Smooth muscle cell (in vitro differentiated cells): ENCODE results near the gene NT5C1A. TPM values are rescaled to one million over a fixed set of nuclear protein-coding genes. Genes with fewer than 3 reads are reported as not detected.

Source experiments
- DNase-seq: peaks from one replicate; lab custom pipeline; 2025; ENCODE audit not compliant: unreplicated experiment; lab: John Stamatoyannopoulos, UW
- H2AFZ ChIP-seq: fragments of 200-600 bp; sonication (generic); 2 replicates; pipeline ENCODE4 v1.6.0; 2016; ENCODE audit warnings: antibody characterized with exemption, low read depth, mild to moderate bottlenecking
- H3F3A ChIP-seq: fragments of 200-600 bp; sonication (generic); 2 replicates; pipeline ENCODE4 v1.6.0; 2017; ENCODE audit warnings: antibody characterized with exemption, low read depth
- H3K27ac ChIP-seq: fragments of 200-600 bp; sonication (generic); 2 replicates; pipeline ENCODE4 v1.5.1; 2016; ENCODE audit warnings: low read depth, mild to moderate bottlenecking
- H3K27me3 ChIP-seq: fragments of 200-600 bp; sonication (generic); 2 replicates; pipeline ENCODE4 v1.6.1; 2016; ENCODE audit warnings: low read depth, mild to moderate bottlenecking
- H3K36me3 ChIP-seq: fragments of 200-600 bp; sonication (generic); 2 replicates; pipeline ENCODE4 v1.5.1; 2016; ENCODE audit warnings: low read depth
- H3K4me1 ChIP-seq: fragments of 200-600 bp; sonication (generic); 2 replicates; pipeline ENCODE4 v1.5.1; 2016; ENCODE audit warnings: low read depth
- H3K4me2 ChIP-seq: fragments of 200-600 bp; sonication (generic); 2 replicates; pipeline ENCODE4 v1.6.0; 2016; ENCODE audit warnings: mild to moderate bottlenecking
- H3K4me3 ChIP-seq: fragments of 200-600 bp; sonication (generic); 2 replicates; pipeline ENCODE4 v1.5.1; 2016; ENCODE audit warnings: mild to moderate bottlenecking
- H3K79me2 ChIP-seq: fragments of 200-600 bp; sonication (generic); 2 replicates; pipeline ENCODE4 v1.6.0; 2016; ENCODE audit warnings: low read depth, mild to moderate bottlenecking
- H3K9ac ChIP-seq: fragments of 200-600 bp; sonication (generic); 2 replicates; pipeline ENCODE4 v1.6.0; 2016; ENCODE audit warnings: low read depth
- H3K9me3 ChIP-seq: fragments of 200-600 bp; sonication (generic); replicated peaks from 2 replicates; pipeline ENCODE4 v1.5.1; 2016; ENCODE audit warnings: low read depth
- H4K20me1 ChIP-seq: fragments of 200-600 bp; sonication (generic); 2 replicates; pipeline ENCODE4 v1.6.0; 2016; ENCODE audit warnings: low read depth
- CTCF ChIP-seq: fragments of 200-600 bp; sonication (generic); IDR thresholded peaks from 2 replicates; pipeline ENCODE4 v1.5.1; 2017; ENCODE audit warnings: borderline replicate concordance, mild to moderate bottlenecking, antibody characterized with exemption; ENCODE audit not compliant: insufficient read depth, poor library complexity, severe bottlenecking
- WGBS: methylation state at CpG from one replicate; pipeline ENCODE4 v1.1.7; 2016; ENCODE audit warnings: low lambda C conversion rate; 5-methylcytosine and 5-hydroxymethylcytosine counted together
- polyA plus RNA-seq: library from polyadenylated mRNA; unstranded; fragments of >200 nt; fragmentation: Nextera tagmentation; extraction: Ambion mirVana; gene quantifications from 2 replicates; pipeline ENCODE4 v1.2.1, GENCODE V29; 2016
- total RNA-seq: library from RNA; depleted of rRNA; stranded (reverse); fragments of >200 nt; gene quantifications from 2 replicates; pipeline ENCODE4 v1.2.3, GENCODE V29; 2014

The NT5C1A gene
- total and polyA plus RNA-seq, 2 experiments from 2014 or later, result not detected

GRCh38 chr1:39663559-39663958 lies 8.3 kb downstream of the NT5C1A start:
- no peaks in the 10 kb centered on the region for H3K36me3 ChIP-seq
- no peak for DNase-seq
- H3K4me1 ChIP-seq, result no peaks in the 10 kb centered on the region
- WGBS, result 79% methylated on average over 8 of the region's 8 CpGs
- H3K79me2 ChIP-seq, result no peaks in the 10 kb centered on the region
- H3K9ac ChIP-seq, result no peak overlapping the region
- H3K4me3 ChIP-seq, result no peak overlapping the region
- H3K27ac ChIP-seq, result no peak overlapping the region
- no peaks in the 10 kb centered on the region for H3K9me3 ChIP-seq
- H3K27me3 ChIP-seq, result peaks cover 60% of the 10 kb centered on the region
- H4K20me1 ChIP-seq, result no peaks in the 10 kb centered on the region
- no peak overlapping the region for H2AFZ ChIP-seq
- no peak for TF ChIP-seq CTCF
- H3F3A ChIP-seq, result no peaks in the 10 kb centered on the region
- no peak overlapping the region for H3K4me2 ChIP-seq

GRCh38 chr1:39662861-39663260 lies 9.0 kb downstream of the NT5C1A start:
- no peaks in the 10 kb centered on the region for H4K20me1 ChIP-seq
- no peak overlapping the region for H3K4me2 ChIP-seq
- H3K9ac ChIP-seq, result no peak overlapping the region
- WGBS, result 93% methylated on average over 1 of the region's 1 CpG
- no peak for DNase-seq
- H3F3A ChIP-seq, result no peaks in the 10 kb centered on the region
- no peak overlapping the region for H2AFZ ChIP-seq
- H3K36me3 ChIP-seq, result no peaks in the 10 kb centered on the region
- no peaks in the 10 kb centered on the region for H3K4me1 ChIP-seq
- H3K4me3 ChIP-seq, result no peak overlapping the region
- no peaks in the 10 kb centered on the region for H3K9me3 ChIP-seq
- peaks cover 53% of the 10 kb centered on the region for H3K27me3 ChIP-seq
- no peak for TF ChIP-seq CTCF
- H3K79me2 ChIP-seq, result no peaks in the 10 kb centered on the region
- no peak overlapping the region for H3K27ac ChIP-seq

- no peaks in the 10 kb centered on the region for H3K4me1 ChIP-seq
- H3F3A ChIP-seq, result no peaks in the 10 kb centered on the region
- no peak overlapping the region for H3K4me3 ChIP-seq
- no peaks in the 10 kb centered on the region for H3K9me3 ChIP-seq
- H3K4me2 ChIP-seq, result no peak overlapping the region
- H4K20me1 ChIP-seq, result no peaks in the 10 kb centered on the region
- H3K9ac ChIP-seq, result no peak overlapping the region
- H3K27ac ChIP-seq, result no peak overlapping the region
- no peaks in the 10 kb centered on the region for H3K36me3 ChIP-seq
- H3K79me2 ChIP-seq, result no peaks in the 10 kb centered on the region
- H2AFZ ChIP-seq, result no peak overlapping the region
- WGBS, result 87% methylated on average over 5 of the region's 5 CpGs
- H3K27me3 ChIP-seq, result peaks cover 22% of the 10 kb centered on the region
- no peak for TF ChIP-seq CTCF
- DNase-seq, result no peak
Observed at GRCh38 chr1:39659538-39659937, 12.4 kb downstream of the NT5C1A start.

- WGBS, result 87% methylated on average over 12 of the region's 12 CpGs
- Histone ChIP-seq H3K27me3 (peaks cover 22% of the 10 kb centered on the region), H3F3A (no peaks in the 10 kb centered on the region), H3K27ac (no peak overlapping the region), H3K9me3 (no peaks in the 10 kb centered on the region), H2AFZ (no peak overlapping the region), H4K20me1 (no peaks in the 10 kb centered on the region), H3K4me1 (no peaks in the 10 kb centered on the region), H3K79me2 (no peaks in the 10 kb centered on the region), H3K4me2 (no peak overlapping the region), H3K9ac (no peak overlapping the region), H3K4me3 (no peak overlapping the region), H3K36me3 (no peaks in the 10 kb centered on the region)
- no peak for TF ChIP-seq CTCF
- DNase-seq, result no peak
Observed at GRCh38 chr1:39659110-39659509, 12.8 kb downstream of the NT5C1A start.
